ENCODE measurements around the gene P2RY6.

DNA sequence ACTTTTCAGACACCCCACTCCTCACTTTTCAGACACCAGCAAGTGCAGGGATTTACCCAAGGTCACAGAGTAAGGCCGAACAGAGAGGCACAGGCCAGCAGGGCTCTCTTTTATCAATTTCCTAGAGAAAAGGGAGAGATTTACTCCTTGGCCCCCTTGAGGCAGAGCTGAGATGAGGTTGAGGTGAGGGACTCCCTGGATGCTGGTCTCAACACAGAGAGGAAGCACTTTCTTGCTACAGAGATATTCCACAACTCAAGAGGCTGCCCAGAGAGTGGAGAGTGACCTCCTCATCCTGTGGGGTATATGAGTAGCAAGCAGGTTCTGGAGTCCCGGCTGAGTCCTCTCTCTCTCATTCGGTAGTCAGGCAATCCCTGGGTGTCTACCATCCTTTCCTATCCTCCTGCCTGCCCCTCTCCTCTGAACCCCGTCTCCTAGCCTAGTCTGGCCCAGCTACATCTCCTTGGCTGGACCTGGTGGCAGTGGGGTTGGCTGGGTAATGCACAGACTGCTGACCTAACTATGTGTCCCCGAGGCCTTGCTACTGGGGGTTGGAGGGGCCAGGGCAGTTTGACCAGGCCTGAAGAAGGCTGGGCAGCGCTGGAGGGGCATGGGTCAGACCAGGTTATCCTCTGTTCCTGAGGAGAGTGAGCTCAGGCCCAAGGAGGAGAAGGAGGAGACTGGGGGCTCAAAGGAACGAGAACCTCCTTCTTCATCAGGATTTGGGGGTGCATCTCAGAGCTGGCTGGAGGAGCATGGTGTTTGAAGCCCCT lies 34.1 kb downstream of the P2RY6 start:
- TF ChIP-seq EZH2phosphoT487 (IDR thresholded peaks at IDR 0.05; ENCODE audit: insufficient read depth, low read depth) (no peak), EZH2 (IDR thresholded peaks at IDR 0.05; ENCODE audit: insufficient read depth, poor library complexity, severe bottlenecking) (no peak)

Data from GM23248 (cell line).